B cell (primary cell): ENCODE data around the gene NCOA1. TPM values are rescaled to one million over a fixed set of nuclear protein-coding genes. Genes with fewer than 3 reads are reported as not detected.
"Not testable (repeated sequence)": the region's sequence is repeated elsewhere in the genome, so short reads cannot be mapped to it uniquely, and the experiment has no call there.

Source experiments
- ATAC-seq: fragments of 200-7000 bp; cut with Tn5 transposase; one replicate; pipeline ENCODE4 v1.10.0; 2021; ENCODE audit warnings: low read depth, mild to moderate bottlenecking, moderate number of reproducible peaks, moderate library complexity
- CTCF ChIA-PET: fragments of 350-600 bp; sonication (Branson Sonifier 250); formaldehyde crosslinking; loops from one replicate; lab custom pipeline; 2021; ENCODE audit warnings: antibody characterized with exemption, inconsistent platforms; lab: Charles Lee
- POLR2A ChIA-PET: fragments of 350-600 bp; sonication (Branson Sonifier 250); formaldehyde crosslinking; loops from one replicate; lab custom pipeline; 2021; ENCODE audit warnings: antibody characterized with exemption; lab: Charles Lee
- DNase-seq: peaks from one replicate; pipeline ENCODE4 v3.0.0; 2013
- H2AFZ ChIP-seq: 2 replicates; pipeline ENCODE4 v1.6.1; 2012; ENCODE audit warnings: mild to moderate bottlenecking, low read depth, low read length; ENCODE audit not compliant: insufficient read depth, poor library complexity, severe bottlenecking
- H3K27ac ChIP-seq, 2 donors: 1 replicate in 1 of 2; 2 replicates in 1 of 2; pipeline ENCODE4 v1.5.1; 2012 to 2013; ENCODE audit warnings: low read length in 2 of 2, mild to moderate bottlenecking in 2 of 2, moderate library complexity in 1 of 2
- H3K27me3 ChIP-seq, 4 experiments: fragments of 200-600 bp in 1 of 4; sonication (generic) in 1 of 4; replicated peaks in 1 of 4; 1 replicate in 2 of 4; 2 replicates in 2 of 4; pipeline versions ENCODE4 v1.6.1 to v1.7.0; 2013 to 2016; ENCODE audit warnings: low read length in 3 of 4, mild to moderate bottlenecking in 2 of 4, mixed read lengths in 1 of 4, moderate library complexity in 1 of 4; ENCODE audit not compliant: insufficient read depth in 4 of 4, control insufficient read depth in 3 of 4; ENCODE audit errors: control extremely low read depth in 1 of 4
- H3K36me3 ChIP-seq, 2 experiments: replicated peaks in 1 of 2; 1 replicate in 1 of 2; 2 replicates in 1 of 2; pipeline versions ENCODE4 v1.6.1 to v1.7.1; 2013; ENCODE audit warnings: low read length in 1 of 2; ENCODE audit not compliant: insufficient read depth in 2 of 2, control insufficient read depth in 1 of 2; ENCODE audit errors: control extremely low read depth in 1 of 2, extremely low read depth in 1 of 2
- H3K4me1 ChIP-seq, 2 donors: fragments of 200-600 bp in 1 of 2; sonication (generic) in 1 of 2; 1 replicate in 1 of 2; 2 replicates in 1 of 2; pipeline versions ENCODE4 v1.5.1 to v1.6.1; 2013 to 2017; ENCODE audit warnings: low read length in 2 of 2; ENCODE audit not compliant: control insufficient read depth in 2 of 2, insufficient read depth in 2 of 2
- H3K4me2 ChIP-seq: replicated peaks from 2 replicates; pipeline ENCODE3; 2012; ENCODE audit warnings: mild to moderate bottlenecking, low read depth, low read length; ENCODE audit not compliant: poor library complexity, severe bottlenecking
- H3K4me3 ChIP-seq, 5 experiments: fragments of 200-600 bp in 1 of 5; sonication (generic) in 1 of 5; 1 replicate in 3 of 5; 2 replicates in 2 of 5; pipeline versions ENCODE4 v1.5.1 to v1.7.0; 2011 to 2016; ENCODE audit warnings: low read length in 4 of 5, mild to moderate bottlenecking in 4 of 5, low read depth in 2 of 5, control low read depth in 1 of 5, moderate library complexity in 1 of 5; ENCODE audit not compliant: insufficient read depth in 1 of 5; ENCODE audit errors: control extremely low read depth in 1 of 5, extremely low read depth in 1 of 5
- H3K79me2 ChIP-seq: fragments of 200-600 bp; sonication (generic); one replicate; pipeline ENCODE4 v1.6.0; 2016; ENCODE audit warnings: low read length; ENCODE audit not compliant: control insufficient read depth, insufficient read depth
- H3K9ac ChIP-seq: fragments of 200-600 bp; sonication (generic); 2 replicates; pipeline ENCODE4 v1.6.1; 2017; ENCODE audit warnings: mild to moderate bottlenecking, low read length, moderate library complexity
- H3K9me3 ChIP-seq, 3 donors: one replicate each; pipeline versions ENCODE4 v1.6.1 to v1.7.1; 2013; ENCODE audit warnings: low read length in 2 of 3; ENCODE audit not compliant: control insufficient read depth in 2 of 3, insufficient read depth in 1 of 3; ENCODE audit errors: control extremely low read depth in 1 of 3
- H4K20me1 ChIP-seq: 2 replicates; pipeline ENCODE4 v1.6.0; 2012; ENCODE audit warnings: mild to moderate bottlenecking, low read length; ENCODE audit not compliant: insufficient read depth, control insufficient read depth, poor library complexity, severe bottlenecking
- H3K27ac Mint-ChIP-seq: one replicate; pipeline ENCODE4 v1.8.0; 2021; ENCODE audit warnings: mixed read lengths
- H3K27me3 Mint-ChIP-seq: one replicate; pipeline ENCODE4 v1.8.0; 2021; ENCODE audit warnings: mixed read lengths
- H3K4me1 Mint-ChIP-seq: one replicate; pipeline ENCODE4 v1.8.0; 2021; ENCODE audit warnings: mixed read lengths
- H3K4me3 Mint-ChIP-seq: one replicate; pipeline ENCODE4 v1.8.0; 2021; ENCODE audit warnings: mixed read lengths
- H3K9me3 Mint-ChIP-seq: one replicate; pipeline ENCODE4 v1.8.0; 2022; ENCODE audit warnings: mixed read lengths; ENCODE audit not compliant: insufficient read depth
- EZH2 ChIP-seq: IDR thresholded peaks from 2 replicates; pipeline ENCODE4 v1.6.1; 2012; ENCODE audit warnings: borderline replicate concordance, low read depth, mild to moderate bottlenecking, moderate library complexity, low read length; ENCODE audit not compliant: insufficient read depth, poor library complexity, severe bottlenecking
- WGBS: methylation state at CpG from one replicate; pipeline ENCODE4 v1.1.5; 2013; ENCODE audit warnings: missing lambda C conversion rate; ENCODE audit not compliant: insufficient coverage; 5-methylcytosine and 5-hydroxymethylcytosine counted together
- intact Hi-C: fragments of 100-400 bp; cut with micrococcal nuclease; formaldehyde crosslinking; loops from one replicate; pipeline ENCODE4 v1.10.0; 2022
- polyA plus RNA-seq: library from polyadenylated mRNA; depleted of rRNA; stranded (reverse); fragments of >200 nt; gene quantifications from 2 replicates; pipeline ENCODE4 v1.2.3, GENCODE V29; 2012
- total RNA-seq, 2 donors: library from RNA; stranded (reverse); fragments of 120-200 nt in 1 of 2; gene quantifications; 1 replicate in 1 of 2; 2 replicates in 1 of 2; pipeline versions ENCODE4 v1.2.3 to v1.2.4, GENCODE V29; 2013 to 2022
- TF ChIP-seq, protein P1 (sequence below): fragments of 200-600 bp; IDR thresholded peaks from one replicate; pipeline ENCODE4 v1.8.0; 2022; ENCODE audit warnings: antibody characterized with exemption, mild to moderate bottlenecking

Gene NCOA1
- total and polyA plus RNA-seq, 2 donors (not counting 1 experiment from before 2014, with no cell fraction given), result 11.6 to 49.1 TPM

DNA sequence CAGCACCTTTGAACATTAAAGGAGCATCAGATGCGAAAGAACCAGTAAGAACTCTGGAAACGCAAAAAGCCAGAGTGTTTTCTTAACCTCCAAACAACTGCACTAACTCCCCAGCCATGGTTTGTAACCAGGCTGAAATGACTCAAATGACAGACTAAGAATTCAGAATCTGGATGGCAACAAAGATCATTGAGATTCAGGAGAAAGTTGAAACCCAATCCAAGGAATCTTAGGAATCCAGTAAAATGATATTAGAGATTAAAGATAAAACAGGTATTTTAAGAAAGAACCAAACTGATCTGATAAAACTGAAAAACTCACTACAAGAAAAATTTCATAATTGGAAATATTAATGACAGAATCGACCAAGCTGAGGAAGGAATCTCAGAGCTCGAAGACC is 185.4 kb downstream of the NCOA1 start:
- Histone ChIP-seq H3K27ac (no peak overlapping the region), H2AFZ (no peak overlapping the region), H3K4me2 (no peak overlapping the region), H3K27me3 (no peaks in the 10 kb centered on the region), H3K79me2 (no peaks in the 10 kb centered on the region), H3K9ac (no peak overlapping the region), H3K9me3 (peaks cover 0 to 2% (median 0%) of the 10 kb centered on the region in 3 donors), H4K20me1 (no peaks in the 10 kb centered on the region), H3K4me1 (no peaks in the 10 kb centered on the region), H3K4me3 (no peak overlapping the region), H3K36me3 (peaks cover 3 to 23% of the 10 kb centered on the region in 2 experiments)
- ChIA-PET CTCF (no interaction called here), POLR2A (no interaction called here)
- WGBS, result 100% methylated on average over 1 of the region's 4 CpGs
- Mint-ChIP-seq H3K4me1 (no peaks in the 10 kb centered on the region), H3K9me3 (no peaks in the 10 kb centered on the region), H3K27me3 (no peaks in the 10 kb centered on the region), H3K4me3 (no peak overlapping the region), H3K27ac (no peak overlapping the region)
- no peak for ATAC-seq
- intact Hi-C loops, result no loop called here
- TF ChIP-seq, protein P1, sequence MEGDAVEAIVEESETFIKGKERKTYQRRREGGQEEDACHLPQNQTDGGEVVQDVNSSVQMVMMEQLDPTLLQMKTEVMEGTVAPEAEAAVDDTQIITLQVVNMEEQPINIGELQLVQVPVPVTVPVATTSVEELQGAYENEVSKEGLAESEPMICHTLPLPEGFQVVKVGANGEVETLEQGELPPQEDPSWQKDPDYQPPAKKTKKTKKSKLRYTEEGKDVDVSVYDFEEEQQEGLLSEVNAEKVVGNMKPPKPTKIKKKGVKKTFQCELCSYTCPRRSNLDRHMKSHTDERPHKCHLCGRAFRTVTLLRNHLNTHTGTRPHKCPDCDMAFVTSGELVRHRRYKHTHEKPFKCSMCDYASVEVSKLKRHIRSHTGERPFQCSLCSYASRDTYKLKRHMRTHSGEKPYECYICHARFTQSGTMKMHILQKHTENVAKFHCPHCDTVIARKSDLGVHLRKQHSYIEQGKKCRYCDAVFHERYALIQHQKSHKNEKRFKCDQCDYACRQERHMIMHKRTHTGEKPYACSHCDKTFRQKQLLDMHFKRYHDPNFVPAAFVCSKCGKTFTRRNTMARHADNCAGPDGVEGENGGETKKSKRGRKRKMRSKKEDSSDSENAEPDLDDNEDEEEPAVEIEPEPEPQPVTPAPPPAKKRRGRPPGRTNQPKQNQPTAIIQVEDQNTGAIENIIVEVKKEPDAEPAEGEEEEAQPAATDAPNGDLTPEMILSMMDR, result no peak
- no peak for TF ChIP-seq EZH2
- DNase-seq, result no peak

- not testable (repeated sequence) for H3K4me1 Mint-ChIP-seq
Observed at GRCh38 chr2:24678066-24678465, 187.0 kb downstream of the NCOA1 start.

More at GRCh38 chr2:24678066-24678465, 187.0 kb downstream of the NCOA1 start:
- H3K27ac Mint-ChIP-seq, ATAC-seq, H4K20me1 ChIP-seq, DNase-seq, H3K27ac ChIP-seq, H3K79me2 ChIP-seq, H3K4me1 ChIP-seq, H3K9me3 Mint-ChIP-seq, POLR2A ChIA-PET, intact Hi-C loops, CTCF ChIA-PET, H3K4me3 Mint-ChIP-seq, H3K27me3 ChIP-seq, H3K4me2 ChIP-seq, H3K9ac ChIP-seq, H2AFZ ChIP-seq, H3K4me3 ChIP-seq, H3K9me3 ChIP-seq, H3K27me3 Mint-ChIP-seq: not testable (repeated sequence)
- peaks cover 3 to 23% of the 10 kb centered on the region in 2 experiments for H3K36me3 ChIP-seq
